Skin epidermis (tissue), 12 donors: ENCODE data around the gene EVA1C.
A peak's percentile ranks its signal among the peaks of the same experiment; 100 is the strongest.
"Not testable (repeated sequence)": the region's sequence is repeated elsewhere in the genome, so short reads cannot be mapped to it uniquely, and the experiment has no call there.

Source experiments
- H3K27ac ChIP-seq, 21 experiments: fragments of 200-600 bp; sonication (generic) in 11 of 21; one replicate each; pipeline ENCODE4 v1.5.0; 2020; ENCODE audit warnings: mild to moderate bottlenecking in 3 of 21, inconsistent platforms in 2 of 21, moderate library complexity in 2 of 21
- H3K4me3 ChIP-seq, 7 experiments: fragments of 200-600 bp; sonication (generic) in 2 of 7; one replicate each; pipeline ENCODE4 v1.5.0; 2020; ENCODE audit warnings: inconsistent platforms in 2 of 7, mild to moderate bottlenecking in 2 of 7, moderate library complexity in 1 of 7

EVA1C gene

DNA sequence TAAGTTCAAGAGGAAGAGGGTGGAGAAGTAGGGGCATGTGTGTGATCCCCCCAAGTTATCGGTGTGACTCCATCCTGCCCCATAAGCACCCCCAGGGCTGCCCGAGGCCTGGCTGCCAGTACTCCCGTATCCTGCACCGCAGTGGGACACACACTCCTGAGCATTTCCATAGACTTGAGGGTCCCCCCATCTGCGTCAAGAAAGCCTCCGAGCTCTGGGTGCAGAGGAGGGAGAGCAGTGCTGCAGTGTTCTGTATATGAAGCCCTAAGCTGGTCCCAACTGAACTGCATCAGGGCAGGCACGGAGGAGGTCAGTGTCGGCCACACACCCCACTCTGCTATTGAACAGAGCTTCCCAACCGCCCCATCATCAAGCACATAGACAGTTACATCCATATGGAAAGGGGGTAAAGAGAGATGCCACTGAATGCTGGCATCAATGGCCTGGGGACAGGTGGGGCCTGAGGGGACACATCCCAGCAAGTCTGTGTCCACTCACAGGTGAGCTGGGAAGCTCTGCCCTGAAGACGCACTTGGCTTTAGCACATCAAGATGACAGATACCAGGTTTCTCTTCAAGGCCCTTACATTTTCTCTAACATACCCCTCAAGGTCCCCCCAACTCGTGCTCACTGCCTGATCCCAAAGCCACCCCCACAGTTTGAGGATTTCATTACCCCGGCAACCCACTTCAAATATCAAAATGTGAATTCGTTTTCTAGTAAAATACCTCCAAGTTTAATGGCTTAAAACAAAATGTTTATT, 64.3 kb downstream of the EVA1C start:
- Histone ChIP-seq H3K4me3 (no peak overlapping the region), H3K27ac (peak overlapping the region in 1 of 21 experiments; percentile 28)

DNA sequence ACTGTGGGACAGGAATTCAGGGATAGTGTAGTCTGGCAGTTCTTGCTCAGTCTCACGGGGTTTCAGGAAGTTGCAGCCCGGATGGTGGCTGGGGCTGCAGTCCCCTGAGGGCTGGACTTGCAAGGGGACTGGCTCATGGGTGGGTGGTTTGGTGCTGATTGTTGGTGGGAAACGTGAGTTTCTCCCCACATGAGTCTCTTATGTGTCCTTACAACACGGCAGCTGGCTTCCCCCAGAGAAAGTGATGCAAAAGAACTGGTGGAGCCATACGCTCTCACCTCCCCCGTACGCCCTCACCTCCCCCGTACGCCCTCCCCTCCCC, 64.9 kb downstream of the EVA1C start:
- Histone ChIP-seq H3K4me3 (no peak overlapping the region), H3K27ac (no peak overlapping the region)

GRCh38 chr21:32481875-32482408, 69.4 kb downstream of the EVA1C start:
- Histone ChIP-seq H3K27ac (peak overlapping the region in 2 of 21 experiments; percentile 21 to 25), H3K4me3 (no peak overlapping the region)

DNA sequence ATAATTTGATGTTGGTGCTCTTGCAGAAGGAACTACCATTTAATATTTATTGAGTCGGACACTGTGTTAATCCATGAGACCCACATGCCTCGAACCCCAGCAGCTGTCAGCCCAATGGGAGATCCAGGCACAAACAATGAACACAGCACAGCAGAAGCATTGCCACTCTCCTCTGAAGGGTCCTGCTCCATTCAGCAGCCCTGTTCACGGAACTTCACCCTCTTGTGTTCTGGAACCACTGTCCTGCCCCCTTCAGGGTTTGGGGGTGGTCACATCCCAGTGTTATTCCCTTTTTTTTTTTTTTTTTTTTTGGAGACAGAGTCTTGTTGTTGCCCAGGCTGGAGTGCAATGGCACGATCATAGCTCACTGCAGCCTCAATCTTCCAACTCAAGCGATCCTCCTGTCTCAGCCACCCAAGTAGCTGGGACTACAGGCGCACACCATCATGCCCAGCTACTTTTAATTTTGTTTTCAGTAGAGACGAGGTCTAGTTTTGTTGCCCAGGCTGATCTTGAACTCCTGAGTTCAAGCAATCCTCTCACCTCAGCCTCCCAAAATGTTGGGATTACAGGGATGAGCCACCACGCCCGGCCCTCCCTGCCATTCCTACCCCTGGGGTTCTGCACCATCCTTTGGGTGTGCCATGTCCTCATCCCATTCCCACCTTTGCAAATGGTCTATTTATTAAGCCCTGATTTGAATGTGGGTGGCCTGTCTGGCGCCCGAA, 70.2 kb downstream of the EVA1C start:
- peak overlapping the region in 4 of 21 experiments; percentile 14 to 64 (median 54) for H3K27ac ChIP-seq
- H3K4me3 ChIP-seq, result no peak overlapping the region

DNA sequence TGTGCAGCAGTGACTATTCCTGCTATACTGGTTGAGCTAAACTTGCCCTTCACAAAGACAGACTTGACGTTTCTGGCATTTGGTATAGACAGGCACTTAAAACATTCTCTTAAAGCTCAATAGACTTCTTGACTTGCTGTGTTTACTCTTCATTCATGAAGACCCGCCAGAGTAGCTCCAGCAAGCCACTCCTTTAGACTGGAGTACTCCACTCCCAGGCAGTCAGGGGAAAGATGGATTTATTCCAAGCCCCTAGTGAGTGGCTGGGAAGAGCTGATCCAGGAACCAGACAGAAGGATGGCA, 70.7 kb downstream of the EVA1C start:
- no peak overlapping the region for H3K4me3 ChIP-seq
- peak overlapping the region in 8 of 21 experiments; percentile 6 to 64 (median 47) for H3K27ac ChIP-seq

- Histone ChIP-seq H3K4me3 (no peak overlapping the region), H3K27ac (peak overlapping the region in 5 of 21 experiments; percentile 27 to 64 (median 56))
Observed at GRCh38 chr21:32484706-32485380, 72.3 kb downstream of the EVA1C start.

DNA sequence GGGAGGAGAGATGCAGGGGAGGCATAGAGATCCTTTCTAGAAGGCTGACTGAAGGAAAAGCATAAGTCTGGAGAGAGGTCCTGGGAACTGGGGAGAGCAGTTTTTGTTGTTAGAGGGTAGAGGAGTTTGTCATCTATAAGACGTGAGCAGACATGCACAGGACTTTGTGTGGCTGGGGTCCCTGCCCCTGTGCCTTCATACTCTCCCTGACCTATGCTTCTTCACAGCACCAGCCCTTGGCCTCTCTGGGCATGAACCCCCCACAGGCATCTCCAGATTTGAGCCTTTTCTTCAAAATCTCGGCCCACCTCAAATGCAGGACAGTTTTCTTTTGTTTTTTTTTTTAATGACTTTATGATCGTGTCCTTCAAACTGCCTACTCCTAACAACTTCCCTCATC, 79.9 kb downstream of the EVA1C start:
- H3K4me3 ChIP-seq, result no peak overlapping the region
- peak overlapping the region in 2 of 21 experiments; percentile 37 to 72 for H3K27ac ChIP-seq

GRCh38 chr21:32494934-32495709, 82.6 kb downstream of the EVA1C start:
- H3K4me3 ChIP-seq, result no peak overlapping the region
- peak overlapping the region in 3 of 21 experiments; percentile 22 to 42 (median 25) for H3K27ac ChIP-seq

DNA sequence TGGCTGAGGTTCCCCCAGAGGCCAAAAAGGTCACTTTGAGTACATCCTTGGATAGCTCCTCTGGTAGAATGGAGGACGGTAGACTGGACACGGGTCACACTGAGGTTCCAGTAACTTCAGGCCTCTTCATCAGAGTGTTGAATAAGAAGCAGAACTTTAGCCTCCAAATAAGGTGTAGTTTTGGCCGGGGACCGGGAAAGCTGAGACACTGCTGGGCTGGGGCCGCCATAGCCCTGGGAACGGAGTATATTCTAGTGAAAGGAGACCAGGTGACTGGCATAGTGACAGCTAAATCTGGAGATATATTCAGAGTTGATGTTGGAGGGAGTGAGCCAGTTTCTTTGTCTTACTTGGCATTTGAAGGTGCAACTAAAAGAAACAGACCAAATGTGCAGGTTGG, 84.1 kb downstream of the EVA1C start:
- Histone ChIP-seq H3K27ac (no peak overlapping the region), H3K4me3 (no peak overlapping the region)

DNA sequence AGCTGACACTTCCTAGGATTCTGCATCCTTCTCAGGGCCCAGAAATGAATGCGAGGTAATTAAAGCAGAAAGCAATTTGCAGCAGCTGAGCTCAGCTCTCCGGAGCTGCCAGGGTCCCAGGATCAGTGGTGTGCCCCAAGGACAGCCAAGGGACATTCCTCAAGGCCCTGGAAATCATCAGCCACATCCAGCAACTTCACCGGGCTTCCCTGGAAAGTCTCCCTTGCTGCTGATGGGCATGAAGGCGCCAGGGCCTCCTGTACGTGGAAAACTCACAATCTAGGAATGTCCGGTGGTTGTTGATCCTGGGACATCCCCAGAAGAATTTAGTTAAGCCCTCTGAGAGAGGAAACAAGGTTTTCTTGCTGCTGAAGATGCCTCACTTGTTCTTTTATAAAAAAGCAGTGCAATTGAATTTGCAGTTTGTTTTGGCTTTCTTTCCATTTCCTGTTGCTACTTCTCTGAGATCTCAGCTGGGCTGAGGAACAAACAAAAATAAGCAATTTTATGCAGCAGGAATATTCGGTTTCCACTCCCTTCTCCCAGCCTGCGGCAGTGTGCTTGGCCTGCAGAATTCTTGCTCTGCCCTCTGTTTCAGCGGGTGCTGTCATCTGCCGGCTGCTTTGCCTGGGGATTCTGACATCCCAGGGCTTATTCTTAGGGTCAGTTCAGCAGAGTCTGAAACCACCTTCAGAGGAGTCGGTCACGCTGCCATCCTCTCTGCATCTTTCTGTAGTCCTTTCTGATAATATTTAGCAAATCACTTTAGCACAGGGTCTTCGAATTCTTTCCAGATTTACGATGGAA, 86.9 kb downstream of the EVA1C start:
- Histone ChIP-seq H3K27ac (peak overlapping the region in 1 of 21 experiments; percentile 69), H3K4me3 (no peak overlapping the region)

DNA sequence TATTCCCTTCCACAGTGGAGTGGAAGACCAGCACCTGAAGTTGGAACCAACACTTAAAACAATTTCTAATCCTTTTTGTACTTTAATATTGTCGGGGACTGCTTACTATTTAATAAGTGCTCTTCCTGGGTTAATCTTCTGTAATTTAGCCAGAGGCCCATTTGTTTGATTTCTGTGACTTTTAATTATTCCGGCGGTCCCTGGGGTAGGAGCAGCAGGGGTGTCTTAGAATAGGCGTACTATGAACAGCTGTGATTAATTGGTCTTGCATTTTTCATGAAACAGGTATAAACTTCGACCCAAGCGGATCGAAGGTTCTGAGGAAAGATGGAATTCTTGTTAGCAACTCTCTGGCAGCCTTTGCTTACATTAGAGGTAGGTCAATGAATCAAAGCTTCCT, 91.1 kb downstream of the EVA1C start:
- not testable (repeated sequence) for H3K27ac ChIP-seq

GRCh38 chr21:32505767-32506166, 93.3 kb downstream of the EVA1C start:
- not testable (repeated sequence) for H3K4me3 ChIP-seq, H3K27ac ChIP-seq

More for the DNA sequence above, 91.1 kb downstream of the EVA1C start:
- H3K4me3 ChIP-seq, result not testable (repeated sequence)

- H3K4me3 ChIP-seq, H3K27ac ChIP-seq: not testable (repeated sequence)
Observed at GRCh38 chr21:32506411-32506965, 94.0 kb downstream of the EVA1C start.

GRCh38 chr21:32507342-32507919, 94.9 kb downstream of the EVA1C start:
- H3K27ac ChIP-seq, result no peak overlapping the region
- H3K4me3 ChIP-seq, result no peak overlapping the region

- not testable (repeated sequence) for H3K27ac ChIP-seq, H3K4me3 ChIP-seq
Observed at GRCh38 chr21:32508036-32508435, 95.5 kb downstream of the EVA1C start.

- Histone ChIP-seq H3K27ac (no peak overlapping the region), H3K4me3 (no peak overlapping the region)
Observed at GRCh38 chr21:32508558-32508957, 96.1 kb downstream of the EVA1C start.

- not testable (repeated sequence) for H3K4me3 ChIP-seq, H3K27ac ChIP-seq
Observed at GRCh38 chr21:32508975-32509374, 96.5 kb downstream of the EVA1C start.

GRCh38 chr21:32514275-32515055, 102.0 kb downstream of the EVA1C start:
- no peak overlapping the region for H3K27ac ChIP-seq
- no peak overlapping the region for H3K4me3 ChIP-seq
